GM21528 (cell line): ENCODE data around the gene PFKL.

Source experiments
- ATAC-seq: cut with Tn5 transposase; IDR thresholded peaks from one replicate; pipeline ENCODE4 v1.9.1; 2021; ENCODE audit warnings: mild to moderate bottlenecking, moderate library complexity; ENCODE audit not compliant: unreplicated experiment, low FRiP score

PFKL gene

GRCh38 chr21:44325386-44326271 lies 25.8 kb downstream of the PFKL start:
- no peak for ATAC-seq

- ATAC-seq = no peak
These were observed 26.4 kb downstream of the PFKL start for GRCh38 chr21:44326272-44326647.

- no peak for ATAC-seq
These were observed 27.1 kb downstream of the PFKL start for GRCh38 chr21:44326716-44327602.

GRCh38 chr21:44327603-44327974 lies 27.7 kb downstream of the PFKL start:
- ATAC-seq = no peak

DNA sequence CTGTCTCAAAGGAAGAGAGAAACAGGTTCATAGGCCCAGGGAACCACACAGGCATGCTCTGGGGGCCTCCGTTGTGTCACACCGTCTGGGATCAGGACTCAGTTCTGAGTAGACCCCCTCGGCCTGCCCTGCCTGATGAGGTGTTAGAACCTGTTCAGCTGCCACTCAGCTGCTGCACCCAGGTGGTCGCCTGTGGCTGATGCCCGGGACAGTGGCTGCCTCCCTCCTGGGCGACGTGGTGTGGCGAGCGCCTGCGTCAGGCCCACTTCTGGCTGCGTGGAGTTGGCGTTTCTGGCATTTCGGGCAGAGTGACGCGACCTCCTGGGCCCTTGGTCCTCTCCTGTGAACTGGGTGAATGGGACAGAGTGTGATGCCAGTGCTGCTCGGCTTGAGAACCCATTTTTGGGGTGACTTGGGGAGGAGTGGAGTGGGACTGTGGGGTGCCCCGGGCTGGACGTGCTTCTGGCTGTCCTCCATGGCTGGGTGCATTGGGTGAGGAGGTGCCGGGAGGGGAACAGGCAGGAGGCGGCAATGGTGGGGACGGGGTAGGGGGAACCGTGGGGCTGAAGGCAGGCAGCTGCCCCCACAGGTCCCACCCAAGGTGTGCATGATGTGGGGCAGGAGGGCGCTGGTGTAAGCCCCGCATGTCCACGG lies 28.5 kb downstream of the PFKL start:
- no peak for ATAC-seq

DNA sequence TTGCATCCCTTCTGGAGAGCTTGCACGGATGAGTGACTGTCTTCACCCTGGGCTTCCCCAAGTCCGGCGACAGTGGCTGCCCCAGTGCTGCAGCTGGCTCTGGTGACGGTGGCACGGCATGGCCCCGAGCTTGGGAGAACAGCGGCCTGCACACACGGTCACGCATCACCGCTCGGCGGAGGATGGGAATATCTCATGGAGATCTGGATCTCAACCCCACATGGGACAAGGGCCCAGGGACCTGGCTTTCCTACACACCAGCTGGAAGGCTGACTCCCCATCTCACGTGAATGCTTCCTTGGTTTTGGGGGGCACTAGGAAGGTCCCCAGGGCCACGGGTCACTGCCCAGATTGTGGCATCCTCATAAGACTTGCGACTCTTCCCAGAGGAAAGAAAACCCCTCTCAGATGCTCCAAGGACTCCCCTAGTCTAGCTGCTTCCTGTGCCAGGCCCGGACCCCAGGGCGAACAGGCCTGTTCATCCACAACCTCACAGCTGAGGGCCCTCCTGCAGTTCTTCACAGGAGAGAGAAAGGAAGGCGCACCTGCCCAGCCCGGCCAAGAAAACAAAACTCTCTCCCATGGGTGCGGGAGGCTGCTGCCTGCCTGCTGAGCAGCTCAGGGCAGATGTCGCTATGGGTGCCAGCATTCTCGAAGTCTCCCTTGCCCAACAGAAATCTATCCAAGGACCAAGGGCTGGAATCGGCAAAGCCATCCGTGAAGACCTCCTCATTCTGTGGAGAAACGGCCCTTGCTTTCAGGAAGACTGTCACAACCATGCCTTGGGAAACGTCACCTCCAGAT lies 29.4 kb downstream of the PFKL start:
- ATAC-seq = no peak

GRCh38 chr21:44329971-44330681 lies 30.3 kb downstream of the PFKL start:
- ATAC-seq = no peak

GRCh38 chr21:44330698-44331097 lies 30.8 kb downstream of the PFKL start:
- ATAC-seq = no peak

DNA sequence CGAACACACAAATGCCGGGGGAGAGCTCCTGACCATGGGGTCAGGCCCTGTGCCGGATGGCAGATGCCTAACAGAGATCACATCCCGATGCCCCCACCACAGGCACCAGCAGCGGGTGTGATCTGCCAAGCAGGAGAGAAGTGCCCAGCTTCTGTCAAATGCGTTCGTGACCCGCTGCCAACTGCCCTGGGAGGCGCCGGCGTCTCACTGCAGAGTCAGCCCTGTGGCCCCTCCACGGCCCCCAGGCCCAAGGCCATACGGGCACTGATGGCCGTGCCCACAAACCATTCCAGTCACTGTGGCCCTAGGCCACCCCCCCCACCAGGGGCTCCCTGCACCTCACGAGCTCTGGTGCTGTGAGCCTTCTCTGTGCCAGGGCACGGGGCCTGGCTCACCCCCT lies 31.4 kb downstream of the PFKL start:
- ATAC-seq = no peak

GRCh38 chr21:44331650-44332307 lies 31.9 kb downstream of the PFKL start:
- ATAC-seq = no peak

GRCh38 chr21:44332383-44332782 lies 32.5 kb downstream of the PFKL start:
- no peak for ATAC-seq

GRCh38 chr21:44332965-44333364 lies 33.1 kb downstream of the PFKL start:
- ATAC-seq = no peak

- no peak for ATAC-seq
These were observed 33.9 kb downstream of the PFKL start for GRCh38 chr21:44333509-44334328.

DNA sequence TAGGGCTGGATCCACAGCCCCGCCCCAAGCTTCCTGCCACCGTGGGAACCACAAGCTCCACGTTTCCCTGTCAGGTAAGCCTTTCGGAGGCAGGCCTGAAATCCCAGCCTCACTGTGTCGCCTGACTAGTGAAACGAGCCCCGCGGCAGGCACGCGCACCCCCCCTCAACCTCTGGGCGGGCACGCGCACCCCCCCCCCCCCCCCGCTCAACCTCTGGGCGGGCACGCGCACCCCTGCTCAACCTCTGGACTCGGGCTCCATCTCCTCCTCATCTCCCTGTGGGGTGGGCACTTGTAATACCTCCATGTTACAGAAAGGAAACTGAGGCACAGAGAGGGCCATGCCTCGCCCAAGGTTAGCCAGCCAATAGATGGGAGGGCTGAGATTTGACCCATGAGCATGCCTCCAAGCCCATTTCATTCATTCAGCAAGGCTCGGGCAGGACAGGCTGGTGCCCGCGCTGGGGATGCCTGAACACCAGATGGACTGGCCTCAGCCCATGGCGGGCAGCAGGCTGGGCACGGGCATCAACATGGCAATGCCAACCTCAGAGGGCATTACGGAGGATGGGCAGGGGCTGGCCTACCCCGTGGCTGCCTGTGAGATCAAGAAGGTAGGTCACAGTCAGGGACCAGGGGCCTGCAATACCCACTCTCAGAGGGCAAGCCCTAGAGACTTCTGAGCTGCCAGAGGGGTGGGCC lies 34.6 kb downstream of the PFKL start:
- no peak for ATAC-seq

DNA sequence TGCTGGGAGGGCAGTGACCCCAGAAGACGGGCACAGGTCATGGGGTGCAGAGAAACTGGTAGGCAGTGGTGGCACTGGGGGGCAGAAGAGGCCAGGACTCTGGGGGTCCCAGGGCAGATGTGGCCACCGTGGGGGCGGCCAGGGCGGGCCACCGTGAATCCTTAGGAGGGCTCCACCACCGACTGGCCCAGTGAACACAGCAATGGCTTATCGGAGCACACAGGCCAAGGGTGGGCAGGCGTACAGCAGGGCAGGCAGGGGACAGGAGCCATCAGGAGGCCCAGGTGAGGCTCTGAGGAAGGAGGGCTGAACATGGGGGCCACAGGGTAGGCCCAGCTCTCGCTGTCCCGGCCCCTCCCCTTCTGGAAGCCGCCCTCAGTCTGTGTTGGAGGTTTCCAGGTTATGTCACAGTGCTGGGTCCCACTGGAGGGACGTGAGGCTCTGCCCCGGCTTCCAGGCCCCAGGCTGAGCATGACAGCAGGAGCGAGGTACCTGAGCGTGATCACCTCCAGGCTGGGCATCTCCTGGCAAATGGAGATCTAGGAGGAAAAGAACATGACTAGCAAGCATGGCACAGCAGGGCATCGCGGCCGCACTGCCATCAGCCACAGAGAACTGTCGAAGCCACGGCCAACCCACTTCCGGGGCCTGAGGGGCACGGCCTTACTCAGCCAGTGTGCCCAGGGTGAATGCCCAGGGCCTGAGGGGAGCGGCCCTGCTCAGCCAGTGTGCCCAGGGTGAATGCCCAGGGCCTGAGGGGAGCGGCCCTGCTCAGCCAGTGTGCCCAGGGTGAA lies 35.6 kb downstream of the PFKL start:
- ATAC-seq = no peak

DNA sequence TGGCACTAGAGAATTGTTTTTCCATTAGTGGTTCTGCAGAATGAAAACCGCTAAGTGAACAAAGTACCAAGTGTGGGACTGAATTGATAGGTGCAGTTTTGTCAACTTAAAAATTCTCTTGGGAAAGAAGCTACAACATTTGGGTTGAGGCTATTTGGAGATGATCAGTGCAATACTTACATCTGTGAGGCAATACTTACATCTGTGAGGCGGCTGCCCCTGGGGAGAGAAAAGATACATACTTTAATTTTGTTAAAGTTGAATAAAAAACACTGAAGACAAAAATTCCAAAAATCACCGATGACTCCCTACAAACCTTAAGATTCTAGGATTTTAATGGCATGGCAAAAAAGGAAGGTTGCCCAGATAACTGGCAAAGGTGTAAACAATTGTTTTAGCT lies 37.6 kb downstream of the PFKL start:
- no peak for ATAC-seq
